Measurements from ENCODE around the gene VSTM1. TPM values are rescaled to one million over a fixed set of nuclear protein-coding genes. Genes with fewer than 3 reads are reported as not detected.

VSTM1 gene
- total RNA-seq, 1 experiment from 2014 or later: not detected

GRCh38 chr19:54073829-54074228 lies 10.1 kb upstream of the VSTM1 start:
- Histone ChIP-seq H4K8ac (replicated peaks; ENCODE audit: insufficient read length, low read depth, low read length) (no peak overlapping the region), H2AFZ (ENCODE audit: low read length) (no peak overlapping the region), H4K5ac (ENCODE audit: insufficient read length, low read depth, low read length) (no peak overlapping the region), H3K79me1 (ENCODE audit: insufficient read depth, low read depth, low read length, poor library complexity, severe bottlenecking) (no peaks in the 10 kb centered on the region), H2BK120ac (ENCODE audit: low read depth, low read length, poor library complexity, severe bottlenecking) (no peak overlapping the region), H3K56ac (ENCODE audit: insufficient read length, low read depth, low read length) (no peak overlapping the region), H3K9ac (ENCODE audit: extremely low read depth, insufficient read length, low read length) (no peak overlapping the region), H3T11ph (ENCODE audit: low read length) (no peak overlapping the region), H4K20me1 (ENCODE audit: control insufficient read depth, insufficient read depth, insufficient read length) (no peaks in the 10 kb centered on the region), H3K4me2 (ENCODE audit: insufficient read depth, insufficient read length, low read length) (no peak overlapping the region), H3K27me3 (ENCODE audit: insufficient read depth, low read length) (no peaks in the 10 kb centered on the region), H3K18ac (ENCODE audit: insufficient read length, low read depth, low read length) (no peak overlapping the region), H2BK12ac (ENCODE audit: insufficient read length, low read depth, low read length) (no peak overlapping the region), H4K91ac (ENCODE audit: insufficient read length, low read depth, low read length) (no peak overlapping the region), H3K23me2 (ENCODE audit: insufficient read length, low read depth, low read length, poor library complexity, severe bottlenecking) (no peaks in the 10 kb centered on the region), H3K27ac (ENCODE audit: insufficient read length, low read depth, low read length) (no peak overlapping the region), H2BK20ac (ENCODE audit: low read depth, low read length, poor library complexity, severe bottlenecking) (no peak overlapping the region), H3K79me2 (ENCODE audit: insufficient read depth, low read length) (no peaks in the 10 kb centered on the region), H3K14ac (ENCODE audit: insufficient read depth, low read length) (no peak overlapping the region), H2BK15ac (ENCODE audit: low read depth, low read length) (no peak overlapping the region), H3K23ac (ENCODE audit: insufficient read length, low read depth, low read length) (no peak overlapping the region), H2BK5ac (ENCODE audit: insufficient read length, low read length) (no peak overlapping the region), H2AK5ac (ENCODE audit: insufficient read length, low read length) (no peak overlapping the region), H3K9me3 (ENCODE audit: control insufficient read depth, low read depth, low read length) (no peaks in the 10 kb centered on the region), H3K4ac (ENCODE audit: low read depth, low read length) (no peak overlapping the region), H3K4me1 (ENCODE audit: insufficient read depth, low read length) (no peaks in the 10 kb centered on the region)
- no peak overlapping the region; a peak in 1 of 7 replicates for H3K27ac Mint-ChIP-seq
- no peaks in the 10 kb centered on the region; a peak in 1 of 7 replicates for H3K36me3 Mint-ChIP-seq (ENCODE audit: insufficient read depth in 1 of 3, low read depth in 3 of 3)
- H3K4me3 Mint-ChIP-seq: no peak overlapping the region
- DNase-seq: no peak
- no peak for TF ChIP-seq CTCF (conservative IDR thresholded peaks at IDR 0.05)
- peaks cover 2% of the 10 kb centered on the region for H3K27me3 Mint-ChIP-seq (ENCODE audit: low read depth)
- WGBS (ENCODE audit: extremely low coverage, insufficient read length, low lambda C conversion rate): no CpG with 5 or more reads among the region's 10 CpGs
- peaks cover 4 to 8% of the 10 kb centered on the region in 2 experiments; a peak in 4 of 5 replicates for H3K9me3 Mint-ChIP-seq
- H3K4me1 Mint-ChIP-seq: peaks cover 0 to 5% of the 10 kb centered on the region in 2 experiments; a peak in 1 of 4 replicates
